Measurements from ENCODE around the gene SLAMF7.
"Not testable (repeated sequence)": the region's sequence is repeated elsewhere in the genome, so short reads cannot be mapped to it uniquely, and the experiment has no call there.

SLAMF7 gene, protein sequence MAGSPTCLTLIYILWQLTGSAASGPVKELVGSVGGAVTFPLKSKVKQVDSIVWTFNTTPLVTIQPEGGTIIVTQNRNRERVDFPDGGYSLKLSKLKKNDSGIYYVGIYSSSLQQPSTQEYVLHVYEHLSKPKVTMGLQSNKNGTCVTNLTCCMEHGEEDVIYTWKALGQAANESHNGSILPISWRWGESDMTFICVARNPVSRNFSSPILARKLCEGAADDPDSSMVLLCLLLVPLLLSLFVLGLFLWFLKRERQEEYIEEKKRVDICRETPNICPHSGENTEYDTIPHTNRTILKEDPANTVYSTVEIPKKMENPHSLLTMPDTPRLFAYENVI

DNA sequence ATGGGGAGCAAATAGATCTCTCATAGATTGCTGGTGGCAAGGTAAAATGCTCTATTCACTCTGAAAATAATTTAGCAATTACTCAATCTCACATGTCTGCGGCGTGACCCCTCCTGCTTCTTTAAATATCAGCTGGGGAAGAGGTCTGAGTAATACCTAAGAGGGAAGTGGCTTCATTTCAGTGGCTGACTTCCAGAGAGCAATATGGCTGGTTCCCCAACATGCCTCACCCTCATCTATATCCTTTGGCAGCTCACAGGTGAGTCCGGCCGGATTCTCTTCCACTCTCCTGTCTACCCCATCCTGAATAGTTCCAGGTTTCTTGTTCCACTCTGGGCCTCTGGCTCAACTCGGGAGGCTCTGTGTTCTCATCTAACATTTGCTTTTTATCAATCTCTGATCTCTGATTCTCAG lies at the start of gene SLAMF7:
SLAMF7 (plus strand) TSS at position 150 of the 414 bp plus-strand sequence; CDS start at position 205, 55 bp downstream.
- TF ChIP-seq CTCF (IDR thresholded peaks at IDR 0.05; ENCODE audit: insufficient read depth, low read length, missing control alignments): no peak
- no peak for DNase-seq (ENCODE audit: low read depth, low spot score)
- no peak within 1 kb of the TSS for H3K4me3 ChIP-seq (ENCODE audit: low read depth, low read length)
- ChIA-PET CTCF (no interaction called here), POLR2A (no interaction called here)

DNA sequence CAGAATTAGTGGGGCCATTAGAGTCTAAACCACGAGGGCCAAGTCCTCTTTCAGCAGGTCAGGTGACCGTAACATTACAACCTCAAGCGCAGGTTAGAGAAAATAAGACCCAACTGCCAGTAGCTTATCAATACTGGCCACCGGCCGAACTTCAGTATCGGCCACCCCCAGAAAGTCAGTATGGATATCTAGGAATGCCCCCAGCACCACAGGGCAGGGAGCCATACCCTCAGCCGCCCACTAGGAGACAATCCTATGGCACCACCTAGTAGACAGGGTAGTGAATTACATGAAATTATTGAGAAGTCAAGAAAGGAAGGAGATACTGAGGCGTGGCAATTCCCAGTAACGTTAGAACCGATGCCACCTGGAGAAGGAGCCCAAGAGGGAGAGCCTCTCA lies 46.7 kb upstream of the SLAMF7 start:
- CTCF ChIA-PET; DNase-seq (ENCODE audit: low read depth, low spot score); POLR2A ChIA-PET; H3K4me3 ChIP-seq (ENCODE audit: low read depth, low read length): not testable (repeated sequence)

GRCh38 chr1:160702100-160702499 lies 36.9 kb upstream of the SLAMF7 start:
- no peak overlapping the region for H3K4me3 ChIP-seq (ENCODE audit: low read depth, low read length)
- DNase-seq (ENCODE audit: low read depth, low spot score): no peak
- ChIA-PET POLR2A (no interaction called here), CTCF (no interaction called here)
- no peak for TF ChIP-seq CTCF (IDR thresholded peaks at IDR 0.05; ENCODE audit: insufficient read depth, low read length, missing control alignments)

- DNase-seq (ENCODE audit: low read depth, low spot score): no peak
- ChIA-PET CTCF (no interaction called here), POLR2A (no interaction called here)
- H3K4me3 ChIP-seq (ENCODE audit: low read depth, low read length): no peak overlapping the region
- no peak for TF ChIP-seq CTCF (IDR thresholded peaks at IDR 0.05; ENCODE audit: insufficient read depth, low read length, missing control alignments)
Observed at GRCh38 chr1:160704250-160704649, 34.8 kb upstream of the SLAMF7 start.

- H3K4me3 ChIP-seq (ENCODE audit: low read depth, low read length); CTCF ChIA-PET; DNase-seq (ENCODE audit: low read depth, low spot score); POLR2A ChIA-PET: not testable (repeated sequence)
Observed at GRCh38 chr1:160705212-160705621, 33.8 kb upstream of the SLAMF7 start.

- ChIA-PET CTCF (no interaction called here), POLR2A (no interaction called here)
- no peak for TF ChIP-seq CTCF (IDR thresholded peaks at IDR 0.05; ENCODE audit: insufficient read depth, low read length, missing control alignments)
- H3K4me3 ChIP-seq (ENCODE audit: low read depth, low read length): no peak overlapping the region
- no peak for DNase-seq (ENCODE audit: low read depth, low spot score)
Observed at GRCh38 chr1:160705742-160706141, 33.3 kb upstream of the SLAMF7 start.

- CTCF ChIA-PET: no interaction called here
- DNase-seq (ENCODE audit: low read depth, low spot score): no peak
- POLR2A ChIA-PET: no interaction called here
- H3K4me3 ChIP-seq (ENCODE audit: low read depth, low read length): no peak overlapping the region
- no peak for TF ChIP-seq CTCF (IDR thresholded peaks at IDR 0.05; ENCODE audit: insufficient read depth, low read length, missing control alignments)
Observed at GRCh38 chr1:160706526-160707235, 32.4 kb upstream of the SLAMF7 start.
